Measurements from ENCODE around the gene ARHGAP45. TPM values are rescaled to one million over a fixed set of nuclear protein-coding genes. Genes with fewer than 3 reads are reported as not detected.
A peak's percentile ranks its signal among the peaks of the same experiment; 100 is the strongest.

ARHGAP45 gene
- total and polyA plus RNA-seq, 9 of the 15 experiments (the other 6 are each of a cell fraction or from before 2014, with no cell fraction given): 0.08 to 22.1 (median 4.2) TPM

DNA sequence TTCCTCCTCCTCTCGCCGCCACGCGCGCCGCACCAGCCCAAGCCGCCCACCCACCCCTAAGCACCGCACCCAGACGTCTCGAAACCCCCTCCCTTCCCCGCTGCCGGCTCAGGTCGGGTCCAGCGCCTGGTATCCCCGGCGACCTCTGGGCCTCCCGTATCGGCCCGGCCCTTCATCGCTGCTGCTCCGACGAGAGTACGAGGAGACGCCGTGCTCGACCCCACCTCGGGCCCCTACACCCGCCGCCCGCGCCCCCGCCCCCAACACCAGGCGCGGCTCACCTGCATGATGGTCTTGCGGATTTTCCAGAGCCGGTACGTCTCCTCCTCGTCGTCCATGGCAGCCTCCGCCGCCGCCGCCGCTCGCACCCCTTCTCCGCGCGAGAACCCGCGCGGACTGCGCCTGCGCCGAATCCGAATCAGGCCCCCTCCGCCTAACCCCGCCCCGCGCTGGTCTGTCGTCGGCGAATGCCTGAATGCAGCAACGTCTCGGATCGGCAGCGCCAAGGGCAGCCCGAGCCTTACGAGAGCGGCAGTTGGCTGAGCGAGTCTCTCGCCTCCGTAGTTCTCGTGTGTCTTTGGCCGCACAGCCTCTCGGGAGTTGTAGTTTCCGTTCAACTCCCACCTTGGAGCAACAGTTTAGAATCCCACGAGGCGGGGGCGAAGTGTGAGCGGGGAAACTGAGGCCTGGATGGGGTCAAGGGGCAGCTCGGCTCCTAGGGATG lies 28.2 kb downstream of the ARHGAP45 start, which contains the start of gene POLR2E (continued):
- TF ChIP-seq, protein P1, sequence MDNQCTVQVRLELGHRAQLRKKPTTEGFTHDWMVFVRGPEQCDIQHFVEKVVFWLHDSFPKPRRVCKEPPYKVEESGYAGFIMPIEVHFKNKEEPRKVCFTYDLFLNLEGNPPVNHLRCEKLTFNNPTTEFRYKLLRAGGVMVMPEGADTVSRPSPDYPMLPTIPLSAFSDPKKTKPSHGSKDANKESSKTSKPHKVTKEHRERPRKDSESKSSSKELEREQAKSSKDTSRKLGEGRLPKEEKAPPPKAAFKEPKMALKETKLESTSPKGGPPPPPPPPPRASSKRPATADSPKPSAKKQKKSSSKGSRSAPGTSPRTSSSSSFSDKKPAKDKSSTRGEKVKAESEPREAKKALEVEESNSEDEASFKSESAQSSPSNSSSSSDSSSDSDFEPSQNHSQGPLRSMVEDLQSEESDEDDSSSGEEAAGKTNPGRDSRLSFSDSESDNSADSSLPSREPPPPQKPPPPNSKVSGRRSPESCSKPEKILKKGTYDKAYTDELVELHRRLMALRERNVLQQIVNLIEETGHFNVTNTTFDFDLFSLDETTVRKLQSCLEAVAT (IDR thresholded peaks at IDR 0.05): no peak
- TF ChIP-seq HMGN3 (IDR thresholded peaks at IDR 0.05; ENCODE audit: borderline replicate concordance, extremely low read depth, insufficient read length, low read depth, low read length): peak; percentile 54
- TF ChIP-seq, protein P2, sequence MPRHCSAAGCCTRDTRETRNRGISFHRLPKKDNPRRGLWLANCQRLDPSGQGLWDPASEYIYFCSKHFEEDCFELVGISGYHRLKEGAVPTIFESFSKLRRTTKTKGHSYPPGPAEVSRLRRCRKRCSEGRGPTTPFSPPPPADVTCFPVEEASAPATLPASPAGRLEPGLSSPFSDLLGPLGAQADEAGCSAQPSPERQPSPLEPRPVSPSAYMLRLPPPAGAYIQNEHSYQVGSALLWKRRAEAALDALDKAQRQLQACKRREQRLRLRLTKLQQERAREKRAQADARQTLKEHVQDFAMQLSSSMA (CRISPR knock-in tag; IDR thresholded peaks at IDR 0.05): no peak
- TF ChIP-seq BMI1 (IDR thresholded peaks at IDR 0.05; ENCODE audit: low read length): no peak
- TF ChIP-seq SAFB (IDR thresholded peaks at IDR 0.05; ENCODE audit: borderline replicate concordance, low read depth, low read length): no peak
- TF ChIP-seq MAFF (IDR thresholded peaks at IDR 0.05; ENCODE audit: low read length): peak; percentile 49; the same call in 1 of the 2 replicates
- TF ChIP-seq RBM39 (optimal IDR thresholded peaks at IDR 0.05; ENCODE audit: low read depth, low read length): no peak
- TF ChIP-seq, protein P3, sequence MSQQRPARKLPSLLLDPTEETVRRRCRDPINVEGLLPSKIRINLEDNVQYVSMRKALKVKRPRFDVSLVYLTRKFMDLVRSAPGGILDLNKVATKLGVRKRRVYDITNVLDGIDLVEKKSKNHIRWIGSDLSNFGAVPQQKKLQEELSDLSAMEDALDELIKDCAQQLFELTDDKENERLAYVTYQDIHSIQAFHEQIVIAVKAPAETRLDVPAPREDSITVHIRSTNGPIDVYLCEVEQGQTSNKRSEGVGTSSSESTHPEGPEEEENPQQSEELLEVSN (IDR thresholded peaks at IDR 0.05; ENCODE audit: borderline replicate concordance in 1 of 2, extremely low read depth in 1 of 2, insufficient read depth in 1 of 2, insufficient read length in 1 of 2, low read depth in 1 of 2, low read length in 1 of 2, poor library complexity in 1 of 2, severe bottlenecking in 1 of 2): no peak
- TF ChIP-seq BRF1 (IDR thresholded peaks at IDR 0.05; ENCODE audit: borderline replicate concordance, extremely low read depth, insufficient read length): no peak
- no peak for TF ChIP-seq PRPF4 (IDR thresholded peaks at IDR 0.05; ENCODE audit: insufficient read depth, low read depth, low read length, poor library complexity, severe bottlenecking)
- TF ChIP-seq, protein P4, sequence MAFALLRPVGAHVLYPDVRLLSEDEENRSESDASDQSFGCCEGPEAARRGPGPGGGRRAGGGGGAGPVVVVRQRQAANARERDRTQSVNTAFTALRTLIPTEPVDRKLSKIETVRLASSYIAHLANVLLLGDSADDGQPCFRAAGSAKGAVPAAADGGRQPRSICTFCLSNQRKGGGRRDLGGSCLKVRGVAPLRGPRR (CRISPR knock-in tag; IDR thresholded peaks at IDR 0.05): no peak
- TF ChIP-seq, protein P5, sequence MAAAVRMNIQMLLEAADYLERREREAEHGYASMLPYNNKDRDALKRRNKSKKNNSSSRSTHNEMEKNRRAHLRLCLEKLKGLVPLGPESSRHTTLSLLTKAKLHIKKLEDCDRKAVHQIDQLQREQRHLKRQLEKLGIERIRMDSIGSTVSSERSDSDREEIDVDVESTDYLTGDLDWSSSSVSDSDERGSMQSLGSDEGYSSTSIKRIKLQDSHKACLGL (CRISPR knock-in tag; IDR thresholded peaks at IDR 0.05; ENCODE audit: borderline replicate concordance, poor library complexity, severe bottlenecking): no peak
- TF ChIP-seq ELF2 (CRISPR knock-in tag; IDR thresholded peaks at IDR 0.05): no peak
- no peak for TF ChIP-seq ZSCAN29 (IDR thresholded peaks at IDR 0.05)
- TF ChIP-seq, protein P6, sequence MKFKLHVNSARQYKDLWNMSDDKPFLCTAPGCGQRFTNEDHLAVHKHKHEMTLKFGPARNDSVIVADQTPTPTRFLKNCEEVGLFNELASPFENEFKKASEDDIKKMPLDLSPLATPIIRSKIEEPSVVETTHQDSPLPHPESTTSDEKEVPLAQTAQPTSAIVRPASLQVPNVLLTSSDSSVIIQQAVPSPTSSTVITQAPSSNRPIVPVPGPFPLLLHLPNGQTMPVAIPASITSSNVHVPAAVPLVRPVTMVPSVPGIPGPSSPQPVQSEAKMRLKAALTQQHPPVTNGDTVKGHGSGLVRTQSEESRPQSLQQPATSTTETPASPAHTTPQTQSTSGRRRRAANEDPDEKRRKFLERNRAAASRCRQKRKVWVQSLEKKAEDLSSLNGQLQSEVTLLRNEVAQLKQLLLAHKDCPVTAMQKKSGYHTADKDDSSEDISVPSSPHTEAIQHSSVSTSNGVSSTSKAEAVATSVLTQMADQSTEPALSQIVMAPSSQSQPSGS (CRISPR knock-in tag; IDR thresholded peaks at IDR 0.05): no peak
- no peak for TF ChIP-seq HOXB6 (CRISPR knock-in tag; IDR thresholded peaks at IDR 0.05; ENCODE audit: borderline replicate concordance)
- TF ChIP-seq, protein P7, sequence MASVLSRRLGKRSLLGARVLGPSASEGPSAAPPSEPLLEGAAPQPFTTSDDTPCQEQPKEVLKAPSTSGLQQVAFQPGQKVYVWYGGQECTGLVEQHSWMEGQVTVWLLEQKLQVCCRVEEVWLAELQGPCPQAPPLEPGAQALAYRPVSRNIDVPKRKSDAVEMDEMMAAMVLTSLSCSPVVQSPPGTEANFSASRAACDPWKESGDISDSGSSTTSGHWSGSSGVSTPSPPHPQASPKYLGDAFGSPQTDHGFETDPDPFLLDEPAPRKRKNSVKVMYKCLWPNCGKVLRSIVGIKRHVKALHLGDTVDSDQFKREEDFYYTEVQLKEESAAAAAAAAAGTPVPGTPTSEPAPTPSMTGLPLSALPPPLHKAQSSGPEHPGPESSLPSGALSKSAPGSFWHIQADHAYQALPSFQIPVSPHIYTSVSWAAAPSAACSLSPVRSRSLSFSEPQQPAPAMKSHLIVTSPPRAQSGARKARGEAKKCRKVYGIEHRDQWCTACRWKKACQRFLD (CRISPR knock-in tag; IDR thresholded peaks at IDR 0.05): no peak
- TF ChIP-seq ZNF766 (CRISPR knock-in tag; conservative IDR thresholded peaks at IDR 0.05): 0 out of 2 replicates have a peak, but pooled peaks have one; percentile 24
- no peak for TF ChIP-seq ZNF121 (CRISPR knock-in tag; conservative IDR thresholded peaks at IDR 0.05)
- TF ChIP-seq CAMTA2 (CRISPR knock-in tag; conservative IDR thresholded peaks at IDR 0.05): no peak
